ENCODE data around the gene HSPB8. TPM values are rescaled to one million over a fixed set of nuclear protein-coding genes. Genes with fewer than 3 reads are reported as not detected.

The HSPB8 gene
- total and polyA plus RNA-seq, 7 donors, result 398 to 1,629 (median 940) TPM

DNA sequence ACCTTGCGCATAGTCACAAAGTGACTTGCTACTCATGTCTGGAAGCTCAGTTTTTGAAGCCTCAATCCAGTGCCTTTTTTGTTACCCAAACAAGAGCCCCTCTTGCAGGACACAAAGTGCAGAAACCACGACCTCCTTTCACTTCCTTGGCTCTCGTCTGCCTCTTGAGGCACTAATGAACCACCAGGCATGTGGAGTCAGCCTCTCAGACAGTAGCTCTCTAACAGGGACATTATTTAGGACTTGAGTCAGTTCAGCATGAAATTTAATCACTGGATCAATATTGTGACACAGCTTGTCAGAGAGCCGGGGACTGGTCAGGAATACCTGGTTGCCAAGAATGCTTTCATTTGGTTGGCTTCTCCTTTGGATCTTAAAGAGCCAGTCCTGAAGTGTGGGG, 46.7 kb downstream of the HSPB8 start:
- TF ChIP-seq, protein P1, sequence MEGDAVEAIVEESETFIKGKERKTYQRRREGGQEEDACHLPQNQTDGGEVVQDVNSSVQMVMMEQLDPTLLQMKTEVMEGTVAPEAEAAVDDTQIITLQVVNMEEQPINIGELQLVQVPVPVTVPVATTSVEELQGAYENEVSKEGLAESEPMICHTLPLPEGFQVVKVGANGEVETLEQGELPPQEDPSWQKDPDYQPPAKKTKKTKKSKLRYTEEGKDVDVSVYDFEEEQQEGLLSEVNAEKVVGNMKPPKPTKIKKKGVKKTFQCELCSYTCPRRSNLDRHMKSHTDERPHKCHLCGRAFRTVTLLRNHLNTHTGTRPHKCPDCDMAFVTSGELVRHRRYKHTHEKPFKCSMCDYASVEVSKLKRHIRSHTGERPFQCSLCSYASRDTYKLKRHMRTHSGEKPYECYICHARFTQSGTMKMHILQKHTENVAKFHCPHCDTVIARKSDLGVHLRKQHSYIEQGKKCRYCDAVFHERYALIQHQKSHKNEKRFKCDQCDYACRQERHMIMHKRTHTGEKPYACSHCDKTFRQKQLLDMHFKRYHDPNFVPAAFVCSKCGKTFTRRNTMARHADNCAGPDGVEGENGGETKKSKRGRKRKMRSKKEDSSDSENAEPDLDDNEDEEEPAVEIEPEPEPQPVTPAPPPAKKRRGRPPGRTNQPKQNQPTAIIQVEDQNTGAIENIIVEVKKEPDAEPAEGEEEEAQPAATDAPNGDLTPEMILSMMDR (IDR thresholded peaks at IDR 0.05), result no peak
- Histone ChIP-seq H3K4me1 (no peaks in the 10 kb centered on the region), H3K36me3 (ENCODE audit: insufficient read depth in 1 of 2, low read depth in 1 of 2) (no peaks in the 10 kb centered on the region), H3K27me3 (ENCODE audit: insufficient read depth in 3 of 3, low read length in 2 of 3) (no peaks in the 10 kb centered on the region), H3K4me3 (no peak overlapping the region), H3K9me3 (no peaks in the 10 kb centered on the region), H3K27ac (no peak overlapping the region)
- WGBS, 3 donors, result 27 to 33% (median 29%) methylated on average over 4 of the region's 4 CpGs
- ATAC-seq (peak; percentile 61 to 82 (median 77)), DNase-seq (no peak)
- intact Hi-C loops (cut with DNase I), result no loop called here

DNA sequence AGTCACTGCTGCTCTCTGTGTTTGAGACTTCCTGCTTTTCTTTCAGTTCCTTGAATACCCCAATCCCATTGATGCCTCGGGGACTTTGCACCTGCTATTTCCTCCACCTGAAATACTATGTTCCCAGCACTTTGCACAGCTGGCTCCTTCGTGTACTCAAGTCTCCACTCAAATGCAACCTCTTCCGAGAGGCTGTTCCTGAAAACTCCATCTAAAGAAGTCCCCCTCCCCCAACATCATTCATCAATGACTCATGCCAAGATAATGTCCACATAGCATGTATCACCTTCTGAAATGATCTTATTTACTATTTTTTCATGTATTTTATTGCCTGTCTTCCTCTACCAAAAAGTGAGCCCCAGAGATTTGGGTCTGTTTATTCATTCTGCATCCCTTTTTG, 48.6 kb downstream of the HSPB8 start:
- no peaks in the 10 kb centered on the region for H3K27me3 ChIP-seq (ENCODE audit: insufficient read depth in 3 of 3, low read length in 2 of 3)
- no peaks in the 10 kb centered on the region for H3K4me1 ChIP-seq
- no peaks in the 10 kb centered on the region for H3K9me3 ChIP-seq
- no peaks in the 10 kb centered on the region for H3K36me3 ChIP-seq (ENCODE audit: insufficient read depth in 1 of 2, low read depth in 1 of 2)
- TF ChIP-seq, protein P1 (IDR thresholded peaks at IDR 0.05), result no peak
- H3K27ac ChIP-seq, result no peak overlapping the region
- ATAC-seq, result no peak
- intact Hi-C loops (cut with DNase I), result no loop called here
- H3K4me3 ChIP-seq, result no peak overlapping the region
- DNase-seq, result no peak
- WGBS, 3 donors, result 59 to 80% (median 63%) methylated on average over 3 of the region's 3 CpGs

DNA sequence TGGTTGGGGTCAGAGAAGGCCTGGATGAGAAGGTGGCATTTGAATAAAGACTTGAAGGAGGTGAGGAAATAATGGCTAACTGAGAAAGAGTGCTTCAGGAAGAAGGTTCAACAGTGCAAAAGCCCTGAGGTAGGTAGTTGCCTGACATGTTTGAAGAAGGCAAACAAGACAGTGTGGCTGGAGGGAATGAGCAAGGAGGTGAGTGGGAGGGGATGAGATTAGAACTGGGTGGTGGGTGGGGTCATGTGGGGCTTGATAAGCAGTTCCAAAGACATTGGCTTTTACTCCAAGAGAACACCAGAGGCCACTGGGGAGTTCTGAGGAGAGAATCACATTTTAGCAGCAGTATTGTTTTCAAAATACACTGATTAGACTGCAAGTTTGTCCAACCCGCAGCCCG, 50.5 kb downstream of the HSPB8 start:
- Histone ChIP-seq H3K9me3 (no peaks in the 10 kb centered on the region), H3K4me3 (no peak overlapping the region), H3K27me3 (ENCODE audit: insufficient read depth in 3 of 3, low read length in 2 of 3) (no peaks in the 10 kb centered on the region), H3K36me3 (ENCODE audit: insufficient read depth in 1 of 2, low read depth in 1 of 2) (no peaks in the 10 kb centered on the region), H3K4me1 (no peaks in the 10 kb centered on the region), H3K27ac (no peak overlapping the region)
- no peak for ATAC-seq
- DNase-seq, result no peak
- intact Hi-C loops (cut with DNase I), result no loop called here
- WGBS, 3 donors, result 94 to 95% (median 94%) methylated on average over 2 of the region's 2 CpGs
- TF ChIP-seq, protein P1 (IDR thresholded peaks at IDR 0.05), result no peak

DNA sequence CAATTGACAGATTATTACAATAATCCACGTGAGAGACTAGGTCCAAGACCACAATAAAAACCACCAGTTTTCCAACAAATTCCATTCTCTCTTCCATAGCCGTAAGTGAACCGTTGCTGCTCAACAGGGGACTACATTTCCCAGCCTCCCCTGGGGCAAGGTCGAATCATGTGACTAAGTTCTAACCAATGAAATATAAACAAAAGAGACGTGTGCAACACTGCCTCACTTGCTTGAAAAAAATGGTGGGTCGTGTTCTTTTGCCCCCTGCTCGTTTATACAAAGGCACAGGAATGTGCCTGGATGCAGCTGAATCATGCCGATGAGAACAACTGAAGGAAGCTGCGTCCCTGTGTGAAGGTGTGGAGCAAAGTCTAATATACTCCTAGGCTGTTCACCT, 51.1 kb downstream of the HSPB8 start:
- WGBS, 3 donors, result 23 to 29% (median 29%) methylated on average over 9 of the region's 9 CpGs
- Histone ChIP-seq H3K27me3 (ENCODE audit: insufficient read depth in 3 of 3, low read length in 2 of 3) (no peaks in the 10 kb centered on the region), H3K36me3 (ENCODE audit: insufficient read depth in 1 of 2, low read depth in 1 of 2) (no peaks in the 10 kb centered on the region), H3K9me3 (no peaks in the 10 kb centered on the region), H3K4me3 (peak overlapping the region; percentile 55), H3K27ac (no peak overlapping the region), H3K4me1 (no peaks in the 10 kb centered on the region)
- TF ChIP-seq, protein P1 (IDR thresholded peaks at IDR 0.05), result no peak
- intact Hi-C loops (cut with DNase I), result no loop called here
- ATAC-seq (peak; percentile 84 to 96 (median 93)), DNase-seq (peak; percentile 30 to 71)

DNA sequence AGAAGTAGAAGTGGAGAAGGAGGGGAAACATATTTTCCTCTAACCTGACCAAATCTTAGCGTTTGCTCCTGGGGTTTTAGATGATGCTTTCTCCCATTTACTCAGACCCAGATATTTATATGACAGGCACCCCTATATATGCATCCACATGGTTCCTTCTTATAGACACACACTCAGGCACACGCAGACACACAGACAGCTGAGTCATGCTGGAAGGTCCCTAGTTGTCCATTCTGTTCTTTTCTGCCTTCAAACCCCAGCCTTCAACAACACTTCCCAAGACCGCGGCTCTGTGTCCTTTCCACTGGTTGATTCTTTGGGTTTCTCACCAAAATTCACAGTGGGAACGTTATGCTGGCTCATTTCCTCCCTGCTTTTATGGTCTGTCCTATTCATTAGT, 52.1 kb downstream of the HSPB8 start:
- DNase-seq (no peak), ATAC-seq (no peak)
- TF ChIP-seq, protein P1 (IDR thresholded peaks at IDR 0.05), result no peak
- Histone ChIP-seq H3K27me3 (ENCODE audit: insufficient read depth in 3 of 3, low read length in 2 of 3) (no peaks in the 10 kb centered on the region), H3K27ac (no peak overlapping the region), H3K9me3 (no peaks in the 10 kb centered on the region), H3K4me1 (no peaks in the 10 kb centered on the region), H3K36me3 (ENCODE audit: insufficient read depth in 1 of 2, low read depth in 1 of 2) (no peaks in the 10 kb centered on the region), H3K4me3 (no peak overlapping the region)
- WGBS, 3 donors, result 69 to 73% (median 71%) methylated on average over 5 of the region's 5 CpGs
- intact Hi-C loops (cut with DNase I), result no loop called here
